Measurements from ENCODE around the gene ANO5.

GRCh38 chr11:22199243-22199642 lies 6.4 kb downstream of the ANO5 start:
- TF ChIP-seq, protein P1, sequence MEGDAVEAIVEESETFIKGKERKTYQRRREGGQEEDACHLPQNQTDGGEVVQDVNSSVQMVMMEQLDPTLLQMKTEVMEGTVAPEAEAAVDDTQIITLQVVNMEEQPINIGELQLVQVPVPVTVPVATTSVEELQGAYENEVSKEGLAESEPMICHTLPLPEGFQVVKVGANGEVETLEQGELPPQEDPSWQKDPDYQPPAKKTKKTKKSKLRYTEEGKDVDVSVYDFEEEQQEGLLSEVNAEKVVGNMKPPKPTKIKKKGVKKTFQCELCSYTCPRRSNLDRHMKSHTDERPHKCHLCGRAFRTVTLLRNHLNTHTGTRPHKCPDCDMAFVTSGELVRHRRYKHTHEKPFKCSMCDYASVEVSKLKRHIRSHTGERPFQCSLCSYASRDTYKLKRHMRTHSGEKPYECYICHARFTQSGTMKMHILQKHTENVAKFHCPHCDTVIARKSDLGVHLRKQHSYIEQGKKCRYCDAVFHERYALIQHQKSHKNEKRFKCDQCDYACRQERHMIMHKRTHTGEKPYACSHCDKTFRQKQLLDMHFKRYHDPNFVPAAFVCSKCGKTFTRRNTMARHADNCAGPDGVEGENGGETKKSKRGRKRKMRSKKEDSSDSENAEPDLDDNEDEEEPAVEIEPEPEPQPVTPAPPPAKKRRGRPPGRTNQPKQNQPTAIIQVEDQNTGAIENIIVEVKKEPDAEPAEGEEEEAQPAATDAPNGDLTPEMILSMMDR (optimal IDR thresholded peaks at IDR 0.05 in 1 of 3, IDR thresholded peaks at IDR 0.05 in 1 of 3, conservative IDR thresholded peaks at IDR 0.05 in 1 of 3; ENCODE audit: extremely low read depth in 1 of 3, insufficient read depth in 2 of 3, low read length in 3 of 3) = no peak
- TF ChIP-seq EZH2 (IDR thresholded peaks at IDR 0.05; ENCODE audit: low read length) = no peak
